NCI-H1436 treated with DMSO at 0.1 percent for 48 hours (cell line): ENCODE measurements around the gene WNT16.
"Not testable (repeated sequence)": the region's sequence is repeated elsewhere in the genome, so short reads cannot be mapped to it uniquely, and the experiment has no call there.

Experiments
- DNase-seq: peaks from one replicate; lab custom pipeline; 2025; lab: John Stamatoyannopoulos, UW

The WNT16 gene

DNA sequence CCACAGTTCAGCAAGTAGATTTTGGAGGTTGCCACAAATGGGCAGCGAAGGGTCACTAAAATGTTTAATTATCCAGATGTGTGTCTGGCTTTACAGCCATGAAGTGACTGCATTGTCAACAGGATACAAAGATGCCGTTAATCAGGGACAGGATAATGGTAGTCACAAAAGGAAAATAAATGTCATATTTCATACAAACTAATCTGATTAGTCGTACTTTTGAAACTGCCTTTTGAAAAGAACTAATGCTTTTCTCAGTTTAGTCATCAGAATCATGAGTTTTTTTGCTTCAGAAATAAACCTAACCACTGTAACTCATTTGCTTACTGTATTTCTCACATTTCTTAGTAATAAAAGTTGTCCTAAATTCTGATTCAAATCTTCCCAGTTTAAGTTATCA is 22.2 kb upstream of the WNT16 start:
- DNase-seq, result no peak

GRCh38 chr7:121307021-121307574 is 21.7 kb upstream of the WNT16 start:
- no peak for DNase-seq

GRCh38 chr7:121313220-121313792 is 15.5 kb upstream of the WNT16 start:
- DNase-seq, result no peak

DNA sequence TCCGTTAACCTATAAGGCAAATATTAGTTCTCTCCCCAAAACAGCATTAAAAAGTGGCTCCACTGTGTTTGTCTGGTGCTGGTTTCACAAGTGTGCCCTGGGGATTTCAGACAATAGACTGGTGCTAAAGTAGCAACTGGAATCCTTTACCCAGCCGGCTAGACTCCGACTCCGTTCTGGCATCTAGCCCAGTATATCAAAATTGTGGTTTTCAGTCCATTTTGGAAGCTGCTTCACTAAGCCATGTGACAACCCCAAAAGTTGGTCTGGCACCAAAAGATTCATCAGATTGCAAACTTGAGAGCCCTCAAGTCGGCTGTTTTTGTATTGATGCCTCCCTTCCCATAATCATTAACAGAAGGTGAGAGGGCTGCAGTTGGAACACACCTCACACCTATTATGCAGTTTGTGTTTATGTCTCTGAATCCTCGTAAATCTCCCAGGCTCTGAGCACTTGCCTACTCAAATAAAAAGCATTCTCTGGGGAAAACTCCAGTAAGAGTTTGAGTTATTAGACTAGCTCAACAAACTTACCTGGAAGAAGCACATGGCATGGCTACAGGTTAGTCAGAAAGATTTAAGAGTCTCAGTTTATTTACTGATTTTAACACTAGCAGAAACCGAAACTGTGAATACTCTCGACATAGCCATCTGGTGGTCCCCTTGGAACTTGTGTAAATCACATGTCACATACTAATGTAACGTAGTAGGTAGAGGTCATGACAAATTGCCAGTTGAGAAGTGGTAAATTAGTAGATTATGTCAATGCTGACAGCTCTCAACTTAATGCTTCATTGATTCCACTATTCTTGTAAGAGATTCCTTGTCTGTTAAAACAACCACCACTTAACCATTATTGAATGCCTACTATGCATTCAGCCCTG is 14.8 kb upstream of the WNT16 start:
- DNase-seq, result peak; percentile 36

GRCh38 chr7:121315170-121315569 is 13.6 kb upstream of the WNT16 start:
- not testable (repeated sequence) for DNase-seq

DNA sequence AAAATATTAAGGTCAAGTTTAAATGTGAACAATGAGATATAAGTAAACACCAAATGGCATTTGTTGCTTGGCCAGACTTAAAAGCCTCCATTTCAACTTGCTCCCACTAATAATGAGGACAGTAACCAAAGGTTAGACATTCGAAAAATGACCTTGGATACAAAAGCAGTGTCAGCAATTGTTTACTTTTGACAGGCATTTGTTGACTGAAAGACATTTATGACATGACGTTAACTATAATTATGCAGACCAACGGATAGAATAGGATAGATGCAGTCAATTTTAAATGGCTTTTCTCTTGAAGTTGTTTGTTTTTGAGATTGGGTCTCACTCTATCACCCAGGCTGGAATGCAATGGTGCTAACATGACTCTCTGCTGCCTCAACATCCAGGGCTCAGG is 6.3 kb upstream of the WNT16 start:
- DNase-seq, result no peak

DNA sequence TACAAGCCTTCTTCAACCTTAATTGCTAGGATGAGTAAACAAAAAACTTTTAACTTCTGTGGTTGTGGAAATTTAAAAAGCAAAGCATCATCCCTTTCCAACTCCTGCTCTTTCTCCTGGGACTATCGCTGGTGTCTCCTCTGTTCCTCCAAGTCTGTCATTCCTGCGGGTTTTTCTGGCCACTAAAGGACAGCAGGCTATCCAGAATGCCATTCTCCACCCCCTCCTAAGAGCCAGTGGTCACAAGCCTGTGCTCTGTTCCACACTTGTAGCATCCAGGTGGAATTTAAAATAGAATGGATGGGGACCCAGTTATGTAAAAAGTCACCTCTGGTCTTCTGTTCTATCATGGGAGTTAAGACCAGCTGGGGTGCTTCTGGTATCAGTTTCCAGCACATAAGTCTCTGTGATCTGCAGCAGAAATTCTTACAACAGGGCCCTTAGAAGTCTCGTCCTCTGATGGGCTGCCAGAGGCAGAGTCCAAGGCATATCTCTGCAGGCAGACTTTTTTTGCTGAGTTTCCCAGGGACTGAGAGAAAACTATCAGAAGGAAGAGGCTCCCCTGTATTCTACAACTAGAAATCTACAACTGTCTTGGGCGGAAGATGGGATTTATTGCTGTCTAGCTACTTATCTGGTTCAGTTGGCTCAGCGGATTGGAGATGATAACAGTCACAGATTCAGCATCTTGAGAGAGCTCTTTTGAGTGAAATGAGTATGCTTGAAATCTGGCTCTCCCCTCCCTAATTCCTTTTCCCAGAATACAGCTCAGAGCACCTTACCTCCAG is 5.1 kb upstream of the WNT16 start:
- DNase-seq, result no peak

GRCh38 chr7:121327671-121328070 is 1.1 kb upstream of the WNT16 start:
- no peak for DNase-seq

DNA sequence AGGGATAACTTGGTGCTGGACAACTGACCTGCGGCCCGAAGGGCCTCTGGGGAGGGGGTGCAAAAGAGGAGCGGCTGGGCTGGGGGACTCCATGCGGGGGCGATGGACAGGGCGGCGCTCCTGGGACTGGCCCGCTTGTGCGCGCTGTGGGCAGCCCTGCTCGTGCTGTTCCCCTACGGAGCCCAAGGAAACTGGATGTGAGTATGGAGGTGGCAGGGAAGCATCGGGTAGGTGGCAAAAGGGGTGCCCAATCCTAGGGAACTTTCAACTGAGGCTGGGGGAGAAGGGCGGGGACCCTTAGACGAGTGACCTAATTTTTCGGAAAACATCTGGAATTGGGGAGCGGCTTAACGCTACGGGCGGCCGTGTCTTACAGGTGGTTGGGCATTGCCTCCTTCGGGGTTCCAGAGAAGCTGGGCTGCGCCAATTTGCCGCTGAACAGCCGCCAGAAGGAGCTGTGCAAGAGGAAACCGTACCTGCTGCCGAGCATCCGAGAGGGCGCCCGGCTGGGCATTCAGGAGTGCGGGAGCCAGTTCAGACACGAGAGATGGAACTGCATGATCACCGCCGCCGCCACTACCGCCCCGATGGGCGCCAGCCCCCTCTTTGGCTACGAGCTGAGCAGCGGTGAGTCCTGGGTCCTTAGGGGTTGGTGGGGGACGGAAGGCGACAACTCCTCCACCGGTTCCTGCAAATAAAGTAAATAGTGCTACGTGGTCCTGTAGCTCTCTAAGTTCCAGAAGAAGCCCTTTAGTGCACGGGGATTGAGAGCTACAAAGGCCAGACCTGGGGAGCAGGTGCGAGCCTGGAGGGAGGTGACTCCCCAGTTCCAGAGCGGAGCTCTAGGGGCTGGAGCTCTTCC is 622 bp downstream of the WNT16 start:
- DNase-seq, result no peak

GRCh38 chr7:121330053-121330833 is 1.4 kb downstream of the WNT16 start:
- no peak for DNase-seq

GRCh38 chr7:121331048-121331447 is 2.2 kb downstream of the WNT16 start:
- DNase-seq, result no peak

- no peak for DNase-seq
Measured at GRCh38 chr7:121331574-121331973, 2.8 kb downstream of the WNT16 start.

DNA sequence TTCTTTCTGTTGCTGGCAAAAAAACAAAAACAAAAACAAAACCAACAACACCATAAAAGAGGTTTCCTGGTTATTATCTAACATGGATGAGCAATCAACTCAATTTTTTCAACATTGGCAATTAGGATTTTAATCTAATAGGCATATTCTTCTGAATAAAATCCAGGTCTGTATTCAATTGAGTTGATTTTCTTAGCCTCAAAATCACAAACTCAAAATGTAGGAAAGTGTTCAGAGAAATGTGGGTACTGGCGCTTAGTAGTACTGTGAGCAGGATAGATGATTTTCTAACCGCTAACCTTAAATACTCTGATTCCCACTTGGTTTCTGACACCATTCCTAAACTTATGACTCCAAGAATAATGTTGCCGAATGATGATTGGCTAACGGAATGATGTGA is 5.6 kb downstream of the WNT16 start:
- no peak for DNase-seq

DNA sequence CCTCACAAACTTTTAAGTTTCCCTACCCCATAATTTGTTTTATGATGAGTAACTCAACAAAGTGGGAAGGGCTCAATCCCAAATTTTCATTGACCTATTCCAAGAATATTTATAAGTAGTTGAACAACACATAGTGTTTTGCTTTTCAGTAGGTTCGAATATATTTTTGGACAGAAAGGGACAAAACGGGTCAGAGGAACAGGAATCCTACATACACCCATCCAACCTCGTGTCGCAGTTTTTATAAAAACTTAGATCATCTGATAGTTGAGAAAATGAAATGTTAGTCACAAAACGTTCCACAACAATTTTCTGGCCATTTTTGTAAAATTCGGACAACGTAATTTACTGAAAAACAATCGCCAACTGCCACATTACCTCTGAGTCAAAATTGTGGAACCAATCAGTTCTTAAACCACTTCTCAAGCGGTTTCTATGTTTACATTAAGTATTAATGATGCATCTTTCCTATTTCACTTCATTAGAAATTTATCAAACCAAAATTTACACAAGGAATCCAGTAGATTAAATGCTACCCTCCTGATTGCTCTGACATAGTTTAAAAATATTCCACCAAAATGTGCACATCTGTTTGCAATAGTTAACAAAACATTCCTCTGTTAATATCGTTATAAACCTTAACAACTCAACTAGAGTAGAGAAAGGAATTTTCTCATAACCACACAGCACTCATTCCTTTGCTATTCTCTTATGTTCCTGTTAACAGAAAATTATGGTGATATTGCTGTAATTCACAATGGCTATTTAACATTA is 6.3 kb downstream of the WNT16 start:
- no peak for DNase-seq

GRCh38 chr7:121336579-121336978 is 7.8 kb downstream of the WNT16 start:
- no peak for DNase-seq

DNA sequence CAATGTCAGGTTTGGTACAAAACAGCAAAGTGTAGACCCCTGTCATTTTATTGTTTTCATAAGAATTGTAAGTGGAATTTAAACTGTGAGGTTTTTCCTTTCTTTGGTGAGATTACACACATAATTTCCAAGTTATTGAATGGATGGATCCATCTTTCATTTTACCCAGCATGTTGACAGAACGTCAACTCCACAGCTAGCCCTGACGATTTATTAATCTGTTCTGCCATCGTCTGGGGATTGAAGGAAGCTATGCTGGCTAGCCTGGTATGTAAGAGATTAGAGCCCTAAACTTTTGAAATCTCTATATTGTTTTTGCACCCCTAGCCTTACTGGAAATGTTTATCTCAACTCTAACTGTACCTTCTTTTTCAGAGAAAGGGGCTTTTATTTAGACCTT is 8.6 kb downstream of the WNT16 start:
- DNase-seq, result no peak

GRCh38 chr7:121339082-121339481 is 10.3 kb downstream of the WNT16 start:
- no peak for DNase-seq

- DNase-seq, result no peak
Measured at GRCh38 chr7:121341933-121342332, 13.1 kb downstream of the WNT16 start.

DNA sequence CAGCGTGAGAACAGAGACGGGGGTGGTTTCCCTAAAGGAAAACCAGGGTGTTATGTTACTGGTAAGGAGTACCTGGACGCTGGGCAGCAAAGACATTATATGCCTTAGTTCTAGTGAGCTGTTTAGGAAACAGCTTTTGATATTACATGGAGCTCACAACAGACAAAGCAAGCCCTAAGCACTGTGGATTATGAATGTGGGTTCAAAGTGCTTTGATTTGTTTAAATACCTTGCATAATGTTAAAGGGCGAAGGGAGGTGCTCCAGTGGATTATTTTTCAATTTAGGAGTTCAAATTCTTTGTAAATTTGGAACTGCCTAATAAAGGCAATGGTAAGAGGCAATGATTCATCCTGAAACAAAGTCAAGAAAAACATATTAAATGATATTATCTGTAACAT is 13.8 kb downstream of the WNT16 start:
- no peak for DNase-seq

- DNase-seq, result no peak
Measured at GRCh38 chr7:121343302-121343701, 14.5 kb downstream of the WNT16 start.
